Adrenal gland (tissue), 5 donors: ENCODE measurements around the gene DDX46.

Experiments used
- POLR2A ChIP-seq, 2 donors: fragments of 450-650 bp; IDR thresholded peaks; one replicate each; pipeline ENCODE4 v1.6.1; 2017; ENCODE audit warnings: antibody characterized with exemption in 2 of 2, mild to moderate bottlenecking in 2 of 2, moderate library complexity in 1 of 2
- TF ChIP-seq, protein P1 (sequence below), 6 experiments: fragments of 450-650 bp in 4 of 6; fragments of 200-600 bp in 2 of 6; sonication (generic) in 1 of 6; IDR thresholded peaks; 1 replicate in 5 of 6; 2 replicates in 1 of 6; pipeline versions ENCODE4 v1.5.1 to v1.8.0; 2016 to 2021; ENCODE audit warnings: antibody characterized with exemption in 6 of 6, mild to moderate bottlenecking in 2 of 6, moderate library complexity in 1 of 6
- donor health status: DM: no; HTN: no; CAD: no.

- TF ChIP-seq, protein P1, sequence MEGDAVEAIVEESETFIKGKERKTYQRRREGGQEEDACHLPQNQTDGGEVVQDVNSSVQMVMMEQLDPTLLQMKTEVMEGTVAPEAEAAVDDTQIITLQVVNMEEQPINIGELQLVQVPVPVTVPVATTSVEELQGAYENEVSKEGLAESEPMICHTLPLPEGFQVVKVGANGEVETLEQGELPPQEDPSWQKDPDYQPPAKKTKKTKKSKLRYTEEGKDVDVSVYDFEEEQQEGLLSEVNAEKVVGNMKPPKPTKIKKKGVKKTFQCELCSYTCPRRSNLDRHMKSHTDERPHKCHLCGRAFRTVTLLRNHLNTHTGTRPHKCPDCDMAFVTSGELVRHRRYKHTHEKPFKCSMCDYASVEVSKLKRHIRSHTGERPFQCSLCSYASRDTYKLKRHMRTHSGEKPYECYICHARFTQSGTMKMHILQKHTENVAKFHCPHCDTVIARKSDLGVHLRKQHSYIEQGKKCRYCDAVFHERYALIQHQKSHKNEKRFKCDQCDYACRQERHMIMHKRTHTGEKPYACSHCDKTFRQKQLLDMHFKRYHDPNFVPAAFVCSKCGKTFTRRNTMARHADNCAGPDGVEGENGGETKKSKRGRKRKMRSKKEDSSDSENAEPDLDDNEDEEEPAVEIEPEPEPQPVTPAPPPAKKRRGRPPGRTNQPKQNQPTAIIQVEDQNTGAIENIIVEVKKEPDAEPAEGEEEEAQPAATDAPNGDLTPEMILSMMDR (IDR thresholded peaks at IDR 0.05), result no peak
- no peak for TF ChIP-seq POLR2A (IDR thresholded peaks at IDR 0.05)
Observed at GRCh38 chr5:134714541-134714940, 44.0 kb upstream of the DDX46 start.
